IMR-90 (cell line): ENCODE data around the gene ATRAID. TPM values are rescaled to one million over a fixed set of nuclear protein-coding genes. Genes with fewer than 3 reads are reported as not detected.

ENCODE experiments used
- ATAC-seq: fragments of 200-7000 bp; cut with Tn5 transposase; 2 replicates; pipeline ENCODE4 v1.9.1; 2020; ENCODE audit warnings: low read depth, mild to moderate bottlenecking, moderate library complexity
- BruUV-seq: library from RNA; stranded (reverse); fragments of 400-500 nt; replicated peaks from 2 replicates; lab custom pipeline; 2021; lab: Mats Ljungman, UMichigan
- CTCF ChIA-PET: fragments of 300-600 bp; formaldehyde crosslinking; extraction: SDS; loops from one replicate; lab custom pipeline; 2021; ENCODE audit warnings: antibody characterized with exemption; lab: Yijun Ruan, JAX
- POLR2A ChIA-PET: fragments of 300-600 bp; sonication (Branson Sonifier 250); formaldehyde crosslinking; loops from one replicate; lab custom pipeline; 2022; ENCODE audit warnings: antibody characterized with exemption; ENCODE audit not compliant: unreplicated experiment; lab: Charles Lee
- DNase-seq: peaks from one replicate; pipeline ENCODE4 v3.0.0; 2013
- H2AFZ ChIP-seq: replicated peaks from 2 replicates; pipeline ENCODE3; 2013; ENCODE audit warnings: low read length, mild to moderate bottlenecking; ENCODE audit not compliant: poor library complexity
- H2AK5ac ChIP-seq: 2 replicates; pipeline ENCODE4 v1.6.1; 2013; ENCODE audit warnings: low read depth, low read length, inconsistent platforms
- H2AK9ac ChIP-seq: replicated peaks from 2 replicates; pipeline ENCODE3; 2013; ENCODE audit warnings: mild to moderate bottlenecking, low read depth, low read length, moderate library complexity; ENCODE audit not compliant: poor library complexity
- H2BK120ac ChIP-seq: 2 replicates; pipeline ENCODE4 v1.6.1; 2013; ENCODE audit warnings: low read depth, low read length, inconsistent platforms
- H2BK15ac ChIP-seq: 3 replicates; pipeline ENCODE4 v1.6.1; 2013; ENCODE audit warnings: low read depth, low read length, inconsistent platforms
- H2BK20ac ChIP-seq: 2 replicates; pipeline ENCODE4 v1.6.1; 2013; ENCODE audit warnings: low read depth, mild to moderate bottlenecking, inconsistent platforms, low read length, moderate library complexity
- H2BK5ac ChIP-seq: 2 replicates; pipeline ENCODE4 v1.6.1; 2013; ENCODE audit warnings: mild to moderate bottlenecking, low read depth, low read length, inconsistent platforms; ENCODE audit not compliant: poor library complexity, severe bottlenecking
- H3K14ac ChIP-seq: replicated peaks from 2 replicates; pipeline ENCODE4 v1.6.1; 2013; ENCODE audit warnings: low read depth, low read length, inconsistent platforms
- H3K18ac ChIP-seq: 2 replicates; pipeline ENCODE4 v1.6.1; 2013; ENCODE audit warnings: low read depth, low read length, control low read depth
- H3K23ac ChIP-seq: 2 replicates; pipeline ENCODE4 v1.6.1; 2013; ENCODE audit warnings: low read depth, low read length, inconsistent platforms
- H3K27ac ChIP-seq: 2 replicates; pipeline ENCODE4 v1.5.1; 2013; ENCODE audit warnings: mild to moderate bottlenecking, control low read depth, low read length; ENCODE audit not compliant: insufficient read depth
- H3K27me3 ChIP-seq: 2 replicates; pipeline ENCODE4 v1.6.1; 2013; ENCODE audit warnings: low read length; ENCODE audit not compliant: control insufficient read depth, insufficient read depth
- H3K36me3 ChIP-seq: 2 replicates; pipeline ENCODE4 v1.6.1; 2013; ENCODE audit warnings: low read length, mixed read lengths; ENCODE audit not compliant: control insufficient read depth, insufficient read depth
- H3K4ac ChIP-seq: 2 replicates; pipeline ENCODE4 v1.6.1; 2013; ENCODE audit warnings: low read depth, low read length, inconsistent platforms
- H3K4me1 ChIP-seq: 2 replicates; pipeline ENCODE4 v1.6.1; 2013; ENCODE audit warnings: low read length, mixed read lengths; ENCODE audit not compliant: control insufficient read depth, insufficient read depth
- H3K4me2 ChIP-seq: 2 replicates; pipeline ENCODE4 v1.6.1; 2013; ENCODE audit warnings: low read depth, mild to moderate bottlenecking, control low read depth, low read length, moderate library complexity
- H3K4me3 ChIP-seq: 2 replicates; pipeline ENCODE4 v1.5.1; 2013; ENCODE audit warnings: low read depth, mild to moderate bottlenecking, control low read depth, low read length, moderate library complexity; ENCODE audit not compliant: insufficient read depth
- H3K56ac ChIP-seq: 2 replicates; pipeline ENCODE4 v1.6.1; 2013; ENCODE audit warnings: low read length, inconsistent platforms; ENCODE audit not compliant: insufficient read depth; ENCODE audit errors: extremely low read depth
- H3K79me1 ChIP-seq, 2 experiments: 2 replicates each; pipeline ENCODE4 v1.6.1; 2013; ENCODE audit warnings: low read length in 2 of 2, inconsistent platforms in 1 of 2, low read depth in 1 of 2
- H3K9ac ChIP-seq: 2 replicates; pipeline ENCODE4 v1.6.1; 2013; ENCODE audit warnings: low read depth, low read length, control low read depth
- H3K9me1 ChIP-seq: 2 replicates; pipeline ENCODE4 v1.6.1; 2013; ENCODE audit warnings: low read length, inconsistent platforms; ENCODE audit not compliant: insufficient read depth
- H3K9me3 ChIP-seq: 2 replicates; pipeline ENCODE4 v1.6.1; 2013; ENCODE audit warnings: low read length; ENCODE audit not compliant: control insufficient read depth, insufficient read depth
- H4K20me1 ChIP-seq: 2 replicates; pipeline ENCODE4 v1.6.1; 2013; ENCODE audit warnings: low read length, inconsistent platforms; ENCODE audit not compliant: insufficient read depth
- H4K5ac ChIP-seq: 2 replicates; pipeline ENCODE4 v1.6.1; 2013; ENCODE audit warnings: mild to moderate bottlenecking, low read depth, low read length, control low read depth
- H4K8ac ChIP-seq, 2 experiments: 2 replicates each; pipeline ENCODE4 v1.6.1; 2013; ENCODE audit warnings: low read depth in 2 of 2, low read length in 2 of 2, control low read depth in 1 of 2, inconsistent platforms in 1 of 2
- H4K91ac ChIP-seq: 2 replicates; pipeline ENCODE4 v1.6.1; 2013; ENCODE audit warnings: low read depth, low read length, inconsistent platforms; ENCODE audit not compliant: insufficient read depth
- CEBPB ChIP-seq: IDR thresholded peaks from 2 replicates; pipeline ENCODE4 v1.6.1; 2012; ENCODE audit warnings: low read depth, low read length, improper control_type of control experiment
- WGBS, 2 experiments: methylation state at CpG; one replicate each; pipeline versions ENCODE4 v1.1.5 to v1.1.7; 2013; ENCODE audit warnings: missing lambda C conversion rate in 2 of 2; ENCODE audit not compliant: insufficient read length in 1 of 2; ENCODE audit errors: extremely low coverage in 2 of 2; 5-methylcytosine and 5-hydroxymethylcytosine counted together
- dilution Hi-C: fragments of 300-500 bp; cut with HindIII; formaldehyde crosslinking; loops from one replicate; pipeline ENCODE4 v1.14.3; 2018; ENCODE audit warnings: low sequenced_read_pairs; ENCODE audit not compliant: unreplicated experiment
- in situ Hi-C: fragments of 300-500 bp; cut with MboI; formaldehyde crosslinking; loops from 3 replicates; pipeline ENCODE4 v1.14.3; 2019; ENCODE audit warnings: low sequenced_read_pairs, inconsistent platforms, mixed read lengths
- intact Hi-C: fragments of 100-400 bp; cut with micrococcal nuclease; formaldehyde crosslinking; loops from 2 replicates; pipeline ENCODE4 v1.10.0; 2022
- polyA plus RNA-seq, 3 experiments: library from polyadenylated mRNA; depleted of rRNA; stranded (reverse); fragments of >200 nt; gene quantifications; 2 replicates each; pipeline ENCODE4 v1.2.3, GENCODE V29; 2012; ENCODE audit warnings: low replicate concordance in 1 of 3
- total RNA-seq: library from RNA; depleted of rRNA; stranded (reverse); fragments of >200 nt; gene quantifications from 2 replicates; pipeline ENCODE4 v1.2.3, GENCODE V29; 2012
- TF ChIP-seq, protein P1 (sequence below): fragments of 150-350 bp; IDR thresholded peaks from 2 replicates; pipeline ENCODE4 v1.6.1; 2017; ENCODE audit warnings: mild to moderate bottlenecking, antibody characterized with exemption, low read length, low read depth
- TF ChIP-seq, protein P2 (sequence below): conservative IDR thresholded peaks from 2 replicates; pipeline ENCODE4 v1.5.1; 2012; ENCODE audit warnings: mild to moderate bottlenecking, low read depth, low read length, improper control_type of control experiment
- TF ChIP-seq, protein P3 (sequence below): fragments of 150-350 bp; IDR thresholded peaks from 2 replicates; pipeline ENCODE4 v1.6.1; 2016; ENCODE audit warnings: low read depth, mild to moderate bottlenecking, low read length, moderate library complexity, borderline replicate concordance

The ATRAID gene
- total and polyA plus RNA-seq, 2 of the 4 experiments (the other 2 are of a cell fraction): 138 to 173 TPM

DNA sequence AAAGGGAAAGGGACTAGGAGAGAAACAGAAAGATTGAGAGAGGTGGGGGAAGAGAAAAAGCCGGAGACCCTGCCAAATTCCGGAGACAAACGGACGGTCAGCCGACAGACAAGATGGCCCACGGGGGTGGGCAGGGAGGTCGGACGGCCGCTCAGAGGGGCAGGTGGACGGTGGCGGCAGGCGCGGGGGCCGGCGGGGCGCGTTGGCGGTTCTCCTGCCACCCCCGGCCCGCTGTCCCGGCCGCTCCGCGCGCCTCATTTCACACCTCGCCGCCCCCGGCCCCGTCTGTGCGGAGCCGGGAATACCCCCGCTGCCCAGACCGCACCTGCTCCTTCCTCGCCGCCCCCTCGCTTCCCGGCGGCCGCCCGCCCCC lies 50.1 kb downstream of the ATRAID start:
- dilution Hi-C loops: no loop called here
- H3K18ac ChIP-seq: no peak overlapping the region
- no peak overlapping the region for H2BK120ac ChIP-seq
- no peak overlapping the region for H2BK20ac ChIP-seq
- peaks cover 4% of the 10 kb centered on the region; the same call in 1 of the 2 replicates for H3K4me1 ChIP-seq
- no peaks in the 10 kb centered on the region; the same call in 1 of the 2 replicates for H3K9me3 ChIP-seq
- no peak overlapping the region for H3K9ac ChIP-seq
- no peak overlapping the region for H4K8ac ChIP-seq
- ATAC-seq (no peak), DNase-seq (no peak)
- H2AK5ac ChIP-seq: no peak overlapping the region
- intact Hi-C loops: no loop called here
- no peaks in the 10 kb centered on the region for H4K20me1 ChIP-seq
- no peak overlapping the region for H3K27ac ChIP-seq
- no peak for TF ChIP-seq CEBPB
- TF ChIP-seq, protein P1, sequence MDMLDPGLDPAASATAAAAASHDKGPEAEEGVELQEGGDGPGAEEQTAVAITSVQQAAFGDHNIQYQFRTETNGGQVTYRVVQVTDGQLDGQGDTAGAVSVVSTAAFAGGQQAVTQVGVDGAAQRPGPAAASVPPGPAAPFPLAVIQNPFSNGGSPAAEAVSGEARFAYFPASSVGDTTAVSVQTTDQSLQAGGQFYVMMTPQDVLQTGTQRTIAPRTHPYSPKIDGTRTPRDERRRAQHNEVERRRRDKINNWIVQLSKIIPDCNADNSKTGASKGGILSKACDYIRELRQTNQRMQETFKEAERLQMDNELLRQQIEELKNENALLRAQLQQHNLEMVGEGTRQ: no peak
- TF ChIP-seq, protein P2, sequence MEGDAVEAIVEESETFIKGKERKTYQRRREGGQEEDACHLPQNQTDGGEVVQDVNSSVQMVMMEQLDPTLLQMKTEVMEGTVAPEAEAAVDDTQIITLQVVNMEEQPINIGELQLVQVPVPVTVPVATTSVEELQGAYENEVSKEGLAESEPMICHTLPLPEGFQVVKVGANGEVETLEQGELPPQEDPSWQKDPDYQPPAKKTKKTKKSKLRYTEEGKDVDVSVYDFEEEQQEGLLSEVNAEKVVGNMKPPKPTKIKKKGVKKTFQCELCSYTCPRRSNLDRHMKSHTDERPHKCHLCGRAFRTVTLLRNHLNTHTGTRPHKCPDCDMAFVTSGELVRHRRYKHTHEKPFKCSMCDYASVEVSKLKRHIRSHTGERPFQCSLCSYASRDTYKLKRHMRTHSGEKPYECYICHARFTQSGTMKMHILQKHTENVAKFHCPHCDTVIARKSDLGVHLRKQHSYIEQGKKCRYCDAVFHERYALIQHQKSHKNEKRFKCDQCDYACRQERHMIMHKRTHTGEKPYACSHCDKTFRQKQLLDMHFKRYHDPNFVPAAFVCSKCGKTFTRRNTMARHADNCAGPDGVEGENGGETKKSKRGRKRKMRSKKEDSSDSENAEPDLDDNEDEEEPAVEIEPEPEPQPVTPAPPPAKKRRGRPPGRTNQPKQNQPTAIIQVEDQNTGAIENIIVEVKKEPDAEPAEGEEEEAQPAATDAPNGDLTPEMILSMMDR: no peak
- TF ChIP-seq, protein P3, sequence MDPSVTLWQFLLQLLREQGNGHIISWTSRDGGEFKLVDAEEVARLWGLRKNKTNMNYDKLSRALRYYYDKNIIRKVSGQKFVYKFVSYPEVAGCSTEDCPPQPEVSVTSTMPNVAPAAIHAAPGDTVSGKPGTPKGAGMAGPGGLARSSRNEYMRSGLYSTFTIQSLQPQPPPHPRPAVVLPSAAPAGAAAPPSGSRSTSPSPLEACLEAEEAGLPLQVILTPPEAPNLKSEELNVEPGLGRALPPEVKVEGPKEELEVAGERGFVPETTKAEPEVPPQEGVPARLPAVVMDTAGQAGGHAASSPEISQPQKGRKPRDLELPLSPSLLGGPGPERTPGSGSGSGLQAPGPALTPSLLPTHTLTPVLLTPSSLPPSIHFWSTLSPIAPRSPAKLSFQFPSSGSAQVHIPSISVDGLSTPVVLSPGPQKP: no peak
- 2% methylated on average over 19 of the region's 40 CpGs; no CpG with 5 or more reads in 1 of the 2 experiments for WGBS, 2 experiments
- H3K79me1 ChIP-seq: no peaks in the 10 kb centered on the region
- no peak overlapping the region for H2BK15ac ChIP-seq
- H3K4ac ChIP-seq: no peak overlapping the region
- H2AK9ac ChIP-seq: no peak overlapping the region
- H3K36me3 ChIP-seq: no peaks in the 10 kb centered on the region
- no peak overlapping the region for H3K4me2 ChIP-seq
- ChIA-PET CTCF (no interaction called here), POLR2A (no interaction called here)
- in situ Hi-C loops: no loop called here
- no peak overlapping the region for H4K91ac ChIP-seq
- no peak overlapping the region for H4K5ac ChIP-seq
- no peak overlapping the region for H3K23ac ChIP-seq
- no TSS peak for BruUV-seq
- no peak overlapping the region for H2AFZ ChIP-seq
- no peak overlapping the region for H3K56ac ChIP-seq
- no peaks in the 10 kb centered on the region; the same call in 1 of the 2 replicates for H3K9me1 ChIP-seq
- peaks cover 86% of the 10 kb centered on the region for H3K27me3 ChIP-seq
- no peak overlapping the region for H2BK5ac ChIP-seq
- H3K4me3 ChIP-seq: no peak overlapping the region
- no peak overlapping the region for H3K14ac ChIP-seq
